GM21825 (cell line): Measurements from ENCODE around the gene CACNA1B.
"Not testable (repeated sequence)": the region's sequence is repeated elsewhere in the genome, so short reads cannot be mapped to it uniquely, and the experiment has no call there.

Source experiments
- ATAC-seq: cut with Tn5 transposase; IDR thresholded peaks from one replicate; pipeline ENCODE4 v1.9.1; 2021; ENCODE audit warnings: mild to moderate bottlenecking, moderate library complexity; ENCODE audit not compliant: unreplicated experiment

CACNA1B gene

DNA sequence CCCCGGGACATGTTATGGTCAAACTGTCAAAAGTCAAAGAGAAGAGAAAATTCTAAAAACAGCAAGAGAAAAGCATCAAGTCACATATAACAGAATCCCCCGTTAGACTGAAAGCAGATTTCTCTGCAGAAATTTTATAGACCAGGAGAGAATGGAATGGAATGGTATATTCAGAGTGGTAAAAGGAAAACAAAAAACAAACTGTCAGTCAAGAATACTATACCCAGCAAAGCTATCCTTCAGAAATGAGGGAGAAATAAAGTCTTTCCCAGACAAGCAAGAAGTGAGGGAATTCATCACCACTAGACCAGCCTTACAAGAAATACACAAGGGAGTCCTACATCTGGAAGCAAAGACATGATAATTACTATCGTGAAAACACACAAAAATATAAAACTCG, 208.0 kb downstream of the CACNA1B start:
- no peak for ATAC-seq

DNA sequence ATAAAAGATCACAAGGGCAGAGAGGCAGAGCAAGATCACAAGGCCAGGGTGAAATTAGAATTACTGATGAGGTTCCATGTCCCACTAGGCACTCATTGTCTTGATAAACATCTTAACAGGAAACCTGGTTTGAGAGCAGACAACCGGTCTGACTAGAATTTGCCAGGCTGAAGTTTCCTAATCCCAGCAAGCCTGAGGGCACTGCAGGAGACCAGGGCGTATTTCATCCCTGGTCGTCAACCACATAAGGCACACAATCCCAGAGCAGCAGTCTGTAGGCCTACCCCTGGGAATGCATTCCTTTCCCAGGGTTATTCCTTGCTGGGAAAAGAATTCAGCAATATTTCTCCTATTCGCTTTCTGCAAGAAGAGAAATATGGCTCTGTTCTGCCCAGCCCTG, 214.5 kb downstream of the CACNA1B start:
- ATAC-seq: not testable (repeated sequence)

DNA sequence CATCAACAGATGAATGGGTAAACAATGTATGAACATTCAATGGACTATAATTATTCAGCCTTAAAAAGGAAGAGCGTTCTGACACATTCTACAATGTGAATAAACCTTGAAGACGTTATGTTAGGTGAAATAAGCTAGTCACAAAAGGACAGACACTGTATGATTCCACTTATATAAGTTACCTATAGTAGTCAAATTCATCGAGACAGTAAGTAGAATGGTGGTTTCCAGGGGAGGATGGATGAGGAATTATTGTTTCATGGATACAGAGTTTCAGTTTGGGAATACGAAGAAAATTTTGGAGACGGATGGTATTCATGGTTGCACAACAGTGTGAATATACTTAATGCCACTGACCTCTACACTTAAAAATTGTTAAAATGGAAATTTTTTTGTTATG, 216.4 kb downstream of the CACNA1B start:
- ATAC-seq: no peak

DNA sequence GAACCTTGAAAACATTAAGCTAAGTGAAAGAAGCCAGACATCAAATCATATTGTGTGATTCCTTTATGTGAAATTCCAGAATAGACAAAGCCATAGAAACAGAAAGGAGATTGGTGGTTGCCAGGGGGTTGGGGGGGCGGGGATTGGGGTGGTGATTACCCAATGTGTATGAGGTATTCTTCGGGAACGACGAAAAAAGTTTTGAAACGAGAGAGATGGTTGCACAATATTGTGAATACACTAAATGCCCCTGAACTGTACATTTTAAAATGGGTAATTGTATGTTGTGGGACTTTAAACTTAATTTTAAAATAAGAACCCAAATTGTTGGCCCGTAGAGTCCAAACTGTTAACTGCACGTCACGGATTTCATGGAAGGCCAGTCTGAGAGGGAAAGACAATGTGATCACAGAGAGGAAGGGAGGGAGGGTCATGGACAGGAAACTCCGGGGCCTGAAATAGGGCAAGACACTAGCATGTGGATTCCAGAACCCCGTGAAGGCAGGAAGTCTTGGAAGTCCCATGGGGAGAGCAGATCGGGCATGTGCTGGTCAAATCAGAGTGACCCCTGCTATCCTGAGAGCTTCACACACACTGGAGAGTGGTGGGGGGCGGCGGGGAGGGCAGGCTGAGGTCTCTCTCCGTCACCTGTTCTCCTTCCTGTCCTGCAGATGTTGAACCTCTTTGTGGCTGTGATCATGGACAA, 218.4 kb downstream of the CACNA1B start:
- ATAC-seq: no peak

DNA sequence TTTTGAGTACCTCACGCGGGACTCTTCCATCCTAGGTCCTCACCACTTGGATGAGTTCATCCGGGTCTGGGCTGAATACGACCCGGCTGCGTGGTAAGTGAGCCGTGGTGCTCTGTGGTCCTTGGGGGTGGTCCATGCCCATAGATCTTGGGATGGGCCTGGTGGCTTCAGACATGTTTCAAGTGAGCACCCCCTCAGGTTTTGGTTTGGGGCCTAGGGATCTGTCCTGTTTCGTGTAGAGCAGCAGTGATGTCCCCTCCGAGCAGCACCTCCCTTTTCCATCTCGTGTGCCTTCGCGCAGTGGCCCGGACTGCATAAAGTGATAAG, 218.9 kb downstream of the CACNA1B start:
- ATAC-seq: no peak

DNA sequence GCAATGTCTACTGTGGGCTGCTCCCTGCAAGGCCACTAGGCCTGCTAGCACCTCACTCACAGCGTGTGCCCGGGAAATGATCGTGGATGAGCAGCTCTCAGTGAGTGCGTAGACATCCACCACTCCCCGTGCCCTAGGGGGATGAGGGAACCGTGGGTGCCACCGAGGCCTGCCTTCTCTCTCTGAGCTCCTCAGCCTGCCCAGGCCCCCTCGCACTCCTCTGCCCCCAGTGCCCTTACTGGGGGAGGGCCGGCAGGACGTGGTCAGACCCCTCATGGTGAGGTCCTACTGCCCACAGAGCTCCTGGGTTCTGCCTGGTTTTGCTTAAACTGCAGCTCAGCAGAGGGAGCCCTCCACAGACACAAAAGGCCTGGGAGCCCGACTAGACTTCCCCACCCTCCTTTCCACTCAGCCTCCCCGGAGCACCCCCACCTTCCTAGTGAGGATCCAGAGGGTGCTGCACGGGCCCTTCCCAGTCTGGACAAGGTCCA, 220.0 kb downstream of the CACNA1B start:
- ATAC-seq: no peak

DNA sequence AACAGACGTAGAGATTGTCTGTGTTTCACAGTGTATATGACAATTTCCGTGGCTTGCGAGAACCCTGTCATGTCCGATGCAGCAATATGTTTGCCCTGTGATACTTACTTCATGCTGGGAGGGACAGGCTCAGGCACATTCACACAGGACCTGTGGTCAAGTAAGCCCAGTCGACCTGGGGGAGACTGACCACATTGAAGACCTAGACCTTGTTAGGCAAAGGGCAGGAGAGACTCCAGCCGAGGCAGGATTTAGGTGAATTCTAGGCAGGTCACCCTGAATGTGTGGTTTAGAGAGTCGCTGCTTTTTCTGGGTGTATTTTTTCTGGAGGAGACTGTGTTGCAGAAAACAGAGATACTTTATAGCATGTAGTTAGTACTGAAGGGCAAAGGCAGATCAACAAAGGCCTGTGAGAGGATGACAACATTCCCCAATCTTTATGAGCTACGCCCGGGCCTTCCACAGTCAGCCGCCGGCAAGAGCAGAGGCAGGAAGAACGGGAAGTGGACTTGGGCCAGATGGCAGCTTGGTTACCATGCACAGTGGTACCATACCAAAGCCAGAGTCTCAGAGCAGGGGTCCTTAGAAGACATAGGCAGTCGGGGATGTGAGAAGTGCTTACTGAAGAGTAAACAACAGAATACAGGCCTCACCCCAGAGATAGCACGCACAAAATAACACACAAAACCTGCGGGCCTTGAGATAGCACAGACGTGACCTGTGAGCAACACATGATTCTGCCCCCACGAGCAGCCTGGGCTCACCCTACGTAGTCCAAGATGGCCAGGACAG, 220.7 kb downstream of the CACNA1B start:
- no peak for ATAC-seq

DNA sequence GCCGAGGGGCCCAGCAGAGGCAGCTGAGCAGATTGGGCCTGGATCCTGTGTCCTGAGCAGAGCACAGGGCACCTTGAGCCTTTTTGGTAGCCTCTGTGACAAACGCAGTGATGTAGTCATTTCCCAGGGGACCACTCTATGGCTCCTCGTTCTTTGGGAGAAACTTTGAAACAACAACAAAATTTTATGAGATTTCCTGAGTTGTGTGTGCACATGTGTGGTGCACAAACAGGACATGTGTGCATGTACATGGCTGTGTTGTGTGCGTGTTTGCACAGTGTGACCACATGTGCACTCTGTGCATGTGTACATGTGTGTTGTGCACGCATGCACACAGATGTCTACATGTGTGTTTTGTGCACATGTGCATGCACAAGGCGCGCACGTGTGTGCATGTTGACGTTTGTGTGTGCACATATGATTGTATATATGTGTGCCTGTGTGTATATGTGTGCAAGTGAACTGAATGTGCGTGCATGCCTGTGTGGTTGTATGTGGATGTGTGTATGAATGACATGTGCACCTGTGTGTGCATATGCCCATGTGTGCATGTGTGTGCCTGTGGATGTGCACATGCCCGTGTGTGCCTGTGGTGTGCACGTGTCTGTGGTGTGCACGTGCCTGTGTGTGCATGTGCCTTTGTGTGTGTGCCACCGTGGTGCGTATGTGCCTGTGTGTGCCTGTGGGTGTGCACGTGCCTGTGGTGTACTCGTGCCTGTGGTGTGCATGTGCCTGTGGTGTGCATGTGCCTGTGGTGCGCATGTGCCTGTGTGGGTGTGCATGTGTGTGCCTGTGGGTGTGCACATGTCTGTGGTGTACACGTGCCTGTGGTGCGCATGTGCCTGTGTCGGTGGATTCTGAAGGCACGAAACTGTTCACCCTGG, 221.6 kb downstream of the CACNA1B start:
- no peak for ATAC-seq

DNA sequence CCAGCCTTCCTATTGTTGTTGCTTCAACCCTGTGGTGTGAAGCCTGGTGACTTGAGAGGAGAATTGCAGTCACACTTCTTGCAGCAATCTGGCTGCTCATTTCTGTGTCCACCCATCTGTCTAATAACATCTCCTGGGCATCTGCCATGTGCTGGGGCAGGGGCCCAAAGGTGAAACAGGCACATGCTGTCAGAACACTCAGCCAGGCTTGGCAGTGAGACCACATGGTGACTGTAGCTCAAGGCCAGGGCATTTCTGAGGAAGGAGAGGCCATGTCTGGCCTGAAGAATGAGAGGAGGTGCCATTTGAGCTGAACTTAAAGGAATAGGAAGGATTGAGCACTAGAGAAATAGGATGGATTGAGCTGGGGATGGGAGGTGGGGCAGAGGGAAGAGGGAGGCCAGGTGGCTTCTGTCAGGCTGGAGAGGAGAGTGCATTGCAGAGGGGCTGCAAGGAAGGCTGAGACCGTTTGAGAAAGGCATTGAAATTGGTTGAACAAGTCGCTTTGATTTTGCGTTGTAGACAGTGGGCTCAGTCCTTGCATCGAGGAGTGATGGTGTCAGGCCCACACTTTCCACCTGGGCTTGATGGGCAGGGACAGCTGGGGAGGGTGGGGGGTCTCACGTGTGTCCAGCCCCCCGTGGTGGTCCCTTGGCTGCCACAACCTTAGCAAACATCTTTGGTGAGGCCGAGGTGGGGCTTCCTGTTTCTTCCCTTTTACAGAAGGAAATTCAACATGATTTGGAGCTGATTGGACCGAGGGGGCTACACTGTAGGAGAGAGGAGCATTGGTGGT, 222.4 kb downstream of the CACNA1B start:
- no peak for ATAC-seq

DNA sequence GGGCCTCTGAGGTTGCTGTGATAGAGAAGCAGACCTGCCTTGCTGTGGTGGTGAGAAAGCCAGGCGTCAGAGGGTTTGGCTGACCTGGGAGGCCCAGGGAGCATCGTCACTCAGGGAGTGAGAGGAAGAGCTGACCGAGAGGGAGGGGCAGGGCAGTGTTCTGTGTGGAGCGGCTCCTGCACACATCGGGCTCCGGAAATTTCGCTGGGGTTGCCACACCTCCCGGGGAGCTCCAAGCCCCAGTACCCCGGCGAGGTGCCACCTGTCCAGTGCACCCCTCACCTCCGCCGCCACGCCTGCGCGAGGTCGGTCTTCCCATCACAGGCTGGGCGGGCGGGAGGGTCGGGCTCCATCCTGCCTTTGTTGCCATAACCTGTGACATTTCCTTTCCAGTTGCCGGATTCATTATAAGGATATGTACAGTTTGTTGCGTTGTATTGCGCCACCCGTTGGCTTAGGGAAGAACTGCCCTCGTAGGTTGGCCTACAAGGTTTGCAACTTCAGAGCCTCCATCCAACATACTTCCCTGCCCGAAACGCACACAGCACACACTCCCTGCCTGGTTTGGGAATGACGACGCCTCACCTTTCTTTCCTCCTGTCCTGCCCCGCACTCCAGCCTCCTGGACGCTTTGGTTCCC, 223.2 kb downstream of the CACNA1B start:
- ATAC-seq: no peak

DNA sequence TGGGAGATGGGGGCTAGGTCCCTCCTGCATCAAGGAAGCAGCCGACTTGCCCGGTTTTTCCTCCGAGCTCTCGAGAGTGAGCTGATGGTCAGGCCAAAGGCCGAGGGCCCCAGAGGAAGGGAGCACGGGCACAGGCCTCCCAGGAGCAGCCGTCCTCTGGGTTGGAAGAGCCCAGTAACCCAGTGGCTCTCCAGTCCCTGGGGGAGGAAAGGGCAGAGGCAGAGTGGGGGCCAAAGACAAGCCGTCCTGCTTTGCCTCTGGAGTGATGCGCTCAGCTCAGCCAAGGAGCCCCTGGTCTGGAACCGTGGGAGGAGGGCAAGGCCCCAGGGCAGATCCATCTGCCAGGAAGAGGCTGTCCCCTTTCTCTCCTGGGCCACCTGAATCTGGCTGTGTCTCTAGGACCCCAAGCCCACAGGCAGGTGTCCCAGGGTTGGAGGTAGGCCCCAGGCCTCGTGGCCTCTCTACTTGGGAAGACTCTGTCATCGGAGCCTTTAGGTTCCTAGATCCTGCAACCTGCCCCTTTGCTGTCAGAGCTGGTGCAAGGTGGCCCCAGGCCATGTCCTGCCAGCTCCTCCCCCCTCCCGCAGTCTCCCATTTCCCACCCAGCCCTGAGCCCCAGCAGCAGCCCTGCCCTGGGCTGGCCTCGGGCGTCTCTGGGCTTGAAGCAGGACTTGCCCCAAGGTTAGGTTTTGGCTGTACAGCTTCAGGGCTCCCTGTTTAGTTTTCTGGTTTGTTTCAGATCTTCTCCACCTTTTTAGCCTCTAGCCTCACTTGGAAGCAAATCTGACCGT, 224.1 kb downstream of the CACNA1B start:
- no peak for ATAC-seq

DNA sequence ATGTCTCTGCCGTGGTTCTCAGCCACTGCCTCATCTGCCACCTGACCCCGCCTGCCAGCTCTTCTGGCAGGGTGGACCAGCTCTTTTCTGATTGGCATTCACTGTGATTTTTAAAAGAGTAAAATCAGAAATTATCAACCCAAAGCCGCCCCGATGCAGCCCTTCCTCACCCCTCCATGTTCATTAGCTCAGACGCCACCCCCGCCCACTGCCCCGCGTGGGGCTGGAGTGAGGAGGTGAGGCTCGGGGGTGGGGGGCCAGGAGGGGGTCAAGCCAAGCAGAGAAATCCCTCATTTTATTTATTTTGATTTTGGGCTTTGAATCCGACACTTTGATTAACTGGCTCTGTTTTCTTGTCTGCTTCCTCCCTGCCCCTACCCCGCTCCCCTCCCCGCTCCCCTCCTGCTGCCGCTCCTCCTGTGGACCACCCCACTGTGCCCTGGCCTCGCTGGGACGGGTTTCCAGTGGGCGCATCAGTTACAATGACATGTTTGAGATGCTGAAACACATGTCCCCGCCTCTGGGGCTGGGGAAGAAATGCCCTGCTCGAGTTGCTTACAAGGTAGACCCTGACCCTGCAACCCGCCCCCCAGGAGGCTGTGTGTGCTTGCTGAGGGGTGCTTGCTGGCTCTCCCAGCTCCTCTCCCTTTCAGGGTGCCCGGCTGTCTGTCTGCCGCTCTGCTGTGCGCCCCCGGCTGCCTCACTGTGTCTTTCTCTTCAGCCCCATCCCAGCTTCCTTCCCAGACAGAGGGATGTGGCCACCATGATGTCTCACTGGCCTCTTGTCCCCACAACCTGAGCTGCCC, 224.9 kb downstream of the CACNA1B start:
- ATAC-seq: no peak

DNA sequence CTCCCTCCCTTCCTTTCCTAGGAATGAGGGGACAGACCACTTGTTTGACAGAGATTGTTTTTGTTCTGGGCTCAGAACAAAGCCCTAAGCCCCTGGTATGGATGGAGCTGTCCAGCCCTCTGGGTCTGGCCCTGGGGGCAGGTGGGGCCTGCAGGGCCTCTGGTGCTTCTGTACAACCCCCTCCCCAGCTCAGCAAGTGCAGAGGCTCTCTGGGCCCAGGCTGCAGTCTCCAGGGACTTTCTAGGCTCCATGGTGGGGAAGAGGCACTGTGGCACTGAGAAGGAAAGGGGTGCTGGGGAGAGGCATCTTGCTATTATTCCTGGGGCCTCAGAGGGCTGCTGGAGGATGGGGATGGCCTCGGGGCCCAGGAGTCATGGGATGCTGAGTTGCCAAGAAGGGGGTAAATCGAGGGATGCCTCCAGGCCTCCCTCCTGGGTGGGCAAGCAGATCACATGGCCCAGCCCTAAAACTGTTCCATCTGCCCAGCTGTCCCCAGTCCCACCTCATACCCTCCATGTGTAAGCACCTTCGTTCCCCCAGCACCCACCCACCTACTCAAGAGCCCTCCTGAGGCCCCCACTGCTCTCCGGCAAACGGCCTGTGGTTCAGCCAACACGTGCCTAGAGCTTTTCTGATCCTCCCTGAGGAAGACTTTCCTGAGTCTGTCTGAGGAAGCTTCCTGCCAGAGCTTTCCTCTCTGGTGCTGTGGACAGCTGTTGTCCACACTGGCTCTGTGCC, 225.7 kb downstream of the CACNA1B start:
- ATAC-seq: no peak

DNA sequence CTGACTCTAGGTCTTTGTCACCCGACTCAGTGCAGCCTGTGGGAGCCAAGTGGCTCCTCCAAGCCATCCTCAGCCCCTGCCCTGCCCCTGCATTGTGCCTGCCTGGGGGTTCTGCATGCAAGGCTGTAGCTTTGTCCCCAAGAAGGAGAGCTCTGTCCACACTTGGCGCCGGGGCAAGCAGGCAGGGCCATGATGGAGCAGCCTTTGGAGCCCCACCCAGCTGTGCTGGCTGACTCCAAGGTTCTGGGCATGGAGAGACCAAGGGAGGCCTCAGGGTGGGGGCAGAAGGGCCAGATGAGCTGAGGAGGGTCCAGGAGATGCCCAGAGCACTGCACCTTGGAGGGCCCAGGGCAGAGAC, 226.2 kb downstream of the CACNA1B start:
- no peak for ATAC-seq

DNA sequence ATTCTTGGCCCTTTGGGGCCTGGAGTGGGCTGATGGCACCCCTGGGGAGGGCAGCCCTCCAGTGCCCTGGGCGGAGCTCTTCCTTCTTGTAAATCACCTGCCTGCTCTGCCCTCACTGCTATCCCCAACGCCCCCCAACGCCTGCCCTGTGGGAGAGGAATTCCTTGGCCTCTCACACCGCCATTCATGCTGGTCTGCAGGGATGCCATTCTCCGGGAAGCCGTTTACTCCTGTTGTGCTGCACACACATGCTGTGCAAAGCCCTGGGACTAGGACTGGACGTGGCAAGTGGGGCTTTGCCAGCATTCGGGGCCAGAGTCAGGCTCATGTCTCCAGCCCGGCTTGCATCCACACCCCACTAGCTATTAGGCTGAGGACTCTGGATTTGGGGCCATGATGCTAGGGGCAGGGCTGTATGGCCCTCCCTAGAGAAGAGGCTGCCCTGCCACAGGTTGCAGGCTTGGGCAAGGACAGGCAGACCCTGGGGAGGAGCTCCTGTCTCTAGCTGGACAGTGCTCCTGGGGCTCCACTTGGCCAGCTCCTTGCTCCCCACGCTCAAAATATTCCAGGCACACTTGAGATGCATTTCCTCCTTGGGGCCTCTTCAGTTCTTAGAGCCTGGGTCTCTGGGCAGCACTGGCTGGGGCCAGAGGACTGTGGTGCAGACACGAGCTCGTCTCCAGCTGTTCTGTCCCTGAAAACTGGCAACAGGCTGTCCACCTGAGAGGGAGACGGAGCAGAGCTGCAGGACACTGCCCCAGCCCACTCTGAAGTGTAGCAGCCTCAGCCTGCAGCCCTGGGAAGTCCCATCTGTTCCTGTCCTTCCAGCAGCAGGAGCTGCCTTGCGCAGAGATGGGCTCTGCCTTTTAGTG, 226.9 kb downstream of the CACNA1B start:
- no peak for ATAC-seq

DNA sequence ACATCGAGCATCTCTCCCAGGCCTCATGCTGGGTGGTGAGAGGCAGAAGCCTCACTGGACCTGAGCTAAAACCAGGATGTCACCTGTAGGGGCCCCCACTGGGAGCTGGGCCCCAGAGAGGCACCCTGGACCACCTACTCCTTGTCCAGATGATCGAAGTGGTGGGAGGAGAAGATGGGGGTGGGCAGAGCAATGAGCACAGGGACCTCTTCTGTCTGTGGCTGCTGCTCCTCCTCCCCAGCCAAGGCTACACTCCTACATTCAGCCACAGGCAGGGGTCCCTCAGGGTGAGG, 227.5 kb downstream of the CACNA1B start:
- no peak for ATAC-seq
